Myocyte (in vitro differentiated cells): ENCODE data around the gene SRMS. TPM values are rescaled to one million over a fixed set of nuclear protein-coding genes. Genes with fewer than 3 reads are reported as not detected.
A peak's percentile ranks its signal among the peaks of the same experiment; 100 is the strongest.

Experiments
- DNase-seq: peaks from one replicate; pipeline ENCODE4 v3.0.0-alpha.2; 2012; ENCODE audit warnings: low read depth
- total RNA-seq: library from RNA; depleted of rRNA; stranded (reverse); fragments of >200 nt; gene quantifications from 2 replicates; pipeline ENCODE4 v1.2.3, GENCODE V29; 2014

The SRMS gene
- total RNA-seq, 1 donor from 2014 or later: not detected

- DNase-seq: no peak
These were observed 44.0 kb downstream of the SRMS start for GRCh38 chr20:63503524-63503923.

GRCh38 chr20:63502671-63503172 lies 44.8 kb downstream of the SRMS start:
- no peak for DNase-seq

DNA sequence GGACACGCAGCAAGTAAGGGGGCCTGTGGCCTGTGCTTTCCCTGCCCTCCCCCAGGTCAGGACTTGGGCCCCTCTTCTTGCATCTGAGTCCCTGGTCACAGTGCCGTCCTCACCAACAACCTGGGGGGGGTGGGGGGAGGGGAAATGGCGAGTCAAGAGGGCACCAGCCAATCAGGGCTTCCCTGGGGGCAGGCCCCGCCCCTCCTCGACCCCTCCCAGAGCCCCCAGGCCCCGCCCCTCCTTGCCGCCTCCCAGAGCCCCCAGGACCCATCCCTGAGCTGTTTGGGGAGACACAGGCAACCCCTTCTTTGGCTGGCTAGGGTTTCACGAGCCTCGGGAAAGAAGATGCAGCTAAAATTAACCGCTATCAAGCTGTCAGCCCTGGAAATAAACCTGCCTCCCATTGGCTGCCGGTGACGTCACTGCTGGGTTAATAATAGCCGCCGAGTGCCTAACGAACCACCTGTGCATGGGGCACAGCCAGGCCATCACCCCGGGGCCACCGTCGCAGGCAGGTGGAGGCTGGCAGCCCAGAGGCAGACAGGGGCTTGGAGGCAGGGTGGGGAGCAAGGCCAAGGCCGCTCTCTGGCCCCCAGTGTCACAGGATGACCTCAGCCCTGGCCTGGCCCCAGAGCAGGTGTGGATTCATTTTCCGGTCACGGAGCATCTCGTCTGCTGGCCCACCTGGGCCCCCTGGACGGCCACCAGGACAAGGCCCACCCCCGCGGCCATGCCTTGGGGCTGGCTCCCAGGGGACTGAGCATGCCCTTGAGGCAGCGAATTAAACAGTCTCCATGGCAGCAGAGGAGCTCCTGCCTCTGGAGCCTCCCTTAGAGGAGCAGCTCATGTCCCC lies 45.5 kb downstream of the SRMS start:
- peak; percentile 96 for DNase-seq

DNA sequence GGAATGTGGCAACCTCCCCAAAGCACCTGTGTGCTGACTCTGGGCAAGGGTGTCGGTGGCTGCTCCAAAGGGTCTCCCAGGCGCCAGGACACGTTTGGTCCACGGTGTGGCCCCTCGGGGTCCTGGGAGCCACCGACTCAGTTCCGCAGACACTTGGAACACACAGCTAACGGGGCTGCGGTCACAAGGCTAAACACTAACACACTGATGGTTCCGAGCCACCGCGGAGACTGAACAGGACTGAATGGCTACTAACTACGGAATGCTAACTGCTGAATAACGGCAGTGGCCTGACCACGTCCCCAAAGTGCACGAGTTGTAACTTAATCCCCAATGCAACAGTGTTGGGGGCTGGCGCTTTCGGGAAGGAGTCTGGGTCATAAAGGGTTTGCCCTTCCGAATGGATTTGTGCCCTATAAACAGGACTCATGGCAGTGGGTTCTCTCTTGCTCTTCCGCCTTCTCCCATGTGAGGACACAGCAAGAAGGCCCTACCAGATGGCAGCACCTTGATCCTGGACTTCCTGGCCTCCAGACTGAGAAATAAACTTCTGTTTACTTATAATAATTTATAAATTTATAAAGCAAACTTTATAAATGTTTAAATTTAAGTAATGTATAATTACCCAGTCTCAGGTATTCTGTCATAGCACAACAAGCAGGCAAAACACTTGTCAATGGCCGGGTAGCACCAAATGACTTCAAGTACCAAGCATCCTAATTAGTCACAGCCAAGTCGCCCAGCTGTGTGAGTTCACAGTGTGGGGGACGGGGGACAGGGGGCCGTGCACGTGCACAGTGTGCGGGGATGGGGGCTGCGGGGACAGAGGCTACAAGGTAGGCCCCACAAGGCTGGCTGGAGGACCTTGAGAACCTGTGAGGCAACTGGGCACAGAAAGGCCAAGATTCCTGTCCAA lies 46.4 kb downstream of the SRMS start:
- DNase-seq: peak; percentile 70

DNA sequence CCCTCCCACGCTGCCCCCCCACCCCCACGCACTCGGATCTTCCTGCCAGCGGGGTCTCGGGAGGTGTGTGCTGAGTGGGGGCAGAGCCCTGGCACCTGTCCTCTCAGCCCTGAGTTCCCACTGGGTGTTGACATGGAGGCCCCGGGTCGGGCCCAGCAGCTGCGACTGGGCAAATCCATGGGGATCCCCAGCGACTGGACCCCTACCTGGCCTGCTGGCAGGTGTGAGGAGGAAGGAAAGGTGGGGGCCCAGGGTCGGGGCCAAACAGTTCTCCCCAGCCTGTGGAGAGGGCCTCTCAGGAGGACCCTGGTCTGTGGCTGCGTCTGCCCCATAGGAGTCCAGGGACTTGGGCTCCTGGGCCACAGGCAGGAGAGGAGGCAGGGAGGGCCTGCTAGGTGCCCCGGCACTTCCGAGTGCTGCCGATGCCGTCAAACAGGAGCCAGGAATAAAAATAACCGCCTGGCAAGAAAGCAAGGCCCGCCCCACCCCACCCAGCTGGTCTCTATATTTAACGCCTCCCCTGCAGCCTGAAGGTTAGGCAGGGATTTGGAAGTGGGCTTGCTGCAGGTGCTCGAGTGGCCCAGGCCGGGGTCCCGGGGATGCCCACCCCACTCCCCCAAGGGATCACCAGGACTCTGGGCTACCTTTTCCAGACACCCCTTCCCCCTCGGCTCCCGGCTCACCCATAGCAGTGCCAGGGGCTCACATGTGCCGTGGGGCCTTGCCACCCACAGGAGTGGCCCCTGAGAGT lies 47.2 kb downstream of the SRMS start:
- DNase-seq: peak; percentile 55

DNA sequence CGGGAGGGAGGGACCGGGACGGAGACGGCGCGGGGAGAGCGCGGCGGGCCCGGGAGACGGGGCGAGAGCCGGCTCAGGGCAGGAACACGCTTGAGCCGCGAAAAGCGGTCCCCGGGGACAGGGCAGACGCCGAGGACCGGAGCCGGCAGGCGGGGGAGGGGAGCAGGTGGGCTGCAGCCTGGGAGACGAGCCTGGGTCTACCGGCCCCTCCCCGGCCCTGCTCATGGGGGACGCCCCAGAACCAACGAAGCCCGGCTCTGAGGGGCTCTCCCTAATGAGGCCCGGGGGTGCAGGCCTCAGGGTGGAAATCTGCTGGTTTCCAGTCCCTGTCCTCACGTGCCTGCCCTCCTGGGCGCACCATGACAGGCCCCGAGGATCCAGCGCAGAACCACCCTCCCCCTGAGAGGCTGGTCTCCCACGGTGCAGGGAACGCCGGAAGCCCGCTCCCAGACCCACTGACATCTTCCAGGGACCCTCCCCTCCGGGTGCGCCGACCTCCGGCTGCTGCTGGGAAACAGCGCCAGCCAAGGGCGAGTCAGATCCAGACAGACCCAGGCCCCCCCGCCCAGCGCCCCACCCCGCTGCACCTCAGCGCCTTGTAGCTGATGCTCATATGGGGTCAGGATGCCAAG lies 48.1 kb downstream of the SRMS start:
- DNase-seq: no peak

- DNase-seq: peak; percentile 45
These were observed 48.6 kb downstream of the SRMS start, which contains the start of gene EEF1A2 for GRCh38 chr20:63498960-63499337. Gene EEF1A2 (minus strand): TSS chr20:63499083. CDS start chr20:63497763, 1,320 bp downstream.

DNA sequence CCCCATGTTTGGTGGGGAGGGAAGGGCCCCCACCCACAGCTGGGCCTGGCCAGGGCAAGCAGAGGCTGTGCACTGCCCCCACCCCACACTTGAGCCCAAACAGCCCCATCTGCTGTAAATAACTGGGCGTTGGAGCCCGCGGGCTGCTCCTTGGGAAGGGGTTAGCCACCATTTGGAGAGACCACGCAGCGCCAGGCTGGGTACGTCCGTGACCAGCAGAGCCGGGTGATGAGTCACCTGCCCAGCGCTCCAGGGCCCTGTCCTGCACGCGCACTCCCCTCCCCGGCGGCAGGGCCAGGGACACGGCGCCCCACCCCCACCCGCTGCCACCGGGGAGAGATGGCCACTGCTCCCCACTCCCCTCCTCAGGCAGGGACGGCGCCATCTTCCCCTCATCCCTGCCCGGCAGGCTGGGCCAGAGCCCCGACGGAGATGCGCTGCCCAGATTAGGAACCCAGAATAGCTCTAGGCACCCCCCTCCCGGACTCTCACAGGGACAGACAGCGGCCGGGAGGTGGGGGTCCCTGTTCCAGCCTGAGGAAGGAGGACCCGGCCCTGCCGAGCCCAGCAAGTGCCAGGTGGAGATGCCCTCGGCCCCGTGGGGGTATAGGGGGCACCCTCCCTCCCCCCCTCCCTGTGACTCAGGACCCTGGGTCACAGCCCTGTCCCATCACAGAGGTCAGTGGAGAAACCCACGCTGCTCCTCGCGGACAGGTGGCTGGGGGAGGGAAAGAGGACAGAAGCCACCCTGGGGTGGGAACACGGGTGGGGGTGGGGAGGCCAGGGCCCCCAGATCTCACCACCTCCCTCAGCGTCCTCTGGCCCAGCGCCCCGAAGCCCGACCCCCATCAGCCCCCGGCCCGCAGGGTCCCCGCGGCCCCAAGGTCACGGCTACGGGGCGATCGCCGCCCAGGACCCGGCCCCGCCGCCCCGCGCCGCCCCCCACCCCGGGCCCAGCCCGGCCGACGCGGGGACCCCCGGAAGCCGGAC lies 49.3 kb downstream of the SRMS start:
- peak; percentile 87 for DNase-seq

DNA sequence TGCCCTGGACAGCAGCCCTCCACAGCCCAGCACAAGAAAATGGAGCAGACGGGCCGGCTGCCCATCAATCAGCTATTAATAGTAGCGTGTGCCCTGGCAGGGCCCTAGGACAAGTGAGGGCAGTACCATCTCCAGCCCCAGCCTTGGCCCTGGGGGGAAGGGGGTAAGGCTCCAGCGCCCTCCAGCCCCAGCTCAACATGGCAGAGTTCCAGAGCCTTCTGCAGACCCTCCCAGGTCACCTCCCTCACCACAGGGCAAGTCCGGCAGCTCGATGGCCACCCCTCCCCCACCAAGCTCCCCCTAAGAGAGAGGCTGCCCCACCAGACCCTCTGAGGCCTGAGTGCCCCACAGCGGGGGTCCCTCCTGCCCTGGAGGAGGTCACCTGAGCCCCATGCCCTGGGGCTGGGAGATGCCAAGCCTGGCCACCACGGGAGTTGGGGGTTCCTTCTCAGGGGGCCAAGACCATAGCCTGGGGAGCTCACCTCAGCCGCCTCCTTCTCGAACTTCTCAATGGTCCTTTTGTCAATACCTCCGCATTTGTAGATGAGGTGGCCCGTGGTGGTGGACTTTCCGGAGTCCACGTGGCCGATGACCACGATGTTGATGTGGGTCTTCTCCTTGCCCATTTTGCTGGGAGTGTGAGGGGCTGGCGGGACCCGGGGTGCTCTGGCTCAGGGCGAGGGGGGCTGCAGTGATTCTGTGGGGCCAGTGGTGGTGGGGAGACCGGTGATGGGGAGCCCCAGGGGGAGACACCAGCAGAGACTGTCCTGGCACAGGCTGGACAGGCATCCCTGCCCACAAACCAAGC lies 50.2 kb downstream of the SRMS start:
- DNase-seq: peak; percentile 29

DNA sequence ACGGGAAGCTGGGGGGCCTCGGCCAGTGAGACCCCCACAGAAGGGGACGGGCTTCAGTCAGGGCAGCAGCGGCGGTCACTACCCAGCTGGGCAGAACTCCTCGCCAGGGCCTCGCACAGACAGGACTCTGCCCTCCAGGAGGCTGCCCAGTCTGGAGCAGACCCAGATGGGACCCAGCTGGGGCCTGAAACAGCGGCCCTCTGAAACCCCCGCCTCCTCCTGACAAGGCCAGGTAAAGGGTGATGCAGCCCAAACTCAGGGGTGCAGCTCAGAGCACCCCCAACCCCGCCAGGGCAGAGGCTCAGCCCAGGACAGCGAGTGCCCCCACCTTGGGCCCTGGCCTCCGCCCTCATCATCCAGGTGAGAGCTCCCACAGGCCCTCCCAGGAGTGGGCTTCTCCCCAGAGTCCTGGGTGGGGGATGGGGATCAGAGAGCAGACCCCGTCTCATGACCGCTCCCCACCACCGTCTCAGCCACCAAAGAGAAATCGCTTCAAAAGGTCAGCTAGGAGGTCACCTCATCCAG lies 50.9 kb downstream of the SRMS start:
- DNase-seq: no peak

DNA sequence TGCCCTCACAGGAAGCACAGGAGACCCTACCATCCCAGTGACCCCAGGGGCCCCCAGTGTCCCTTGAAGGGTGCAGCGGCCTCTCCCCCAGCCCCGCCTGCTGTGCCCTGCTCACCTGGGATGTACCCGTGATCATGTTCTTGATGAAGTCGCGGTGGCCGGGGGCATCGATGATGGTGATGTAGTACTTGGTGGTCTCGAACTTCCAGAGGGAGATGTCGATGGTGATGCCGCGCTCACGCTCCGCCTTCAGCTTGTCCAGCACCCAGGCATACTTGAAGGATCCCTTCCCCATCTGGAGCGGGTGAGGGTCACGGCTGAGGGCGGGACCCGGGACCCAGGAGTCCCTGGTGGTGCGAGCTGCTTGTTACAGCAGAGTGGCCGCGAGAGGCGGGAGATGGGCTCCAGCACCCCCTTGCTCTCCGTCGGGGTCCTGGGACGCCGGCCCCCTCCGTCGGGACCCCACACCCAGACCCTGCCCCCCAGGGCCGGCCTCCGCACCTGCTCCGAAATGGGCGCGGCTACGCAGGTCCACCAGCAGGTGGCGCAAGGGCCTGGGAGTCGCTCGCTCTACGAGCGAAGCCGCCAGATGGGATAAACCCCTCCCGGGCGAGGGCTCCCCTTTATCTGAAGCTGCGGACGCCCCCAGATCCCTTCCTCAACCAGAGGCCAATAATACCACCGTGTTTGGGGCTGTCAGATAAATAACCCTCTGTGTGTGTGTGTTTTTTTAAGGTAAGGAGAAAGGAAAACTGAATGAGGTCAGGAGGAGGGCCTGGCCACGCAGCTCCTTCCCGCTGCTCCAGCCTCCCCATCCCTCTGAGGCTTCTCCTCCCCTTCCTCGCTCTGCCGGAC lies 51.6 kb downstream of the SRMS start:
- DNase-seq: peak; percentile 69

DNA sequence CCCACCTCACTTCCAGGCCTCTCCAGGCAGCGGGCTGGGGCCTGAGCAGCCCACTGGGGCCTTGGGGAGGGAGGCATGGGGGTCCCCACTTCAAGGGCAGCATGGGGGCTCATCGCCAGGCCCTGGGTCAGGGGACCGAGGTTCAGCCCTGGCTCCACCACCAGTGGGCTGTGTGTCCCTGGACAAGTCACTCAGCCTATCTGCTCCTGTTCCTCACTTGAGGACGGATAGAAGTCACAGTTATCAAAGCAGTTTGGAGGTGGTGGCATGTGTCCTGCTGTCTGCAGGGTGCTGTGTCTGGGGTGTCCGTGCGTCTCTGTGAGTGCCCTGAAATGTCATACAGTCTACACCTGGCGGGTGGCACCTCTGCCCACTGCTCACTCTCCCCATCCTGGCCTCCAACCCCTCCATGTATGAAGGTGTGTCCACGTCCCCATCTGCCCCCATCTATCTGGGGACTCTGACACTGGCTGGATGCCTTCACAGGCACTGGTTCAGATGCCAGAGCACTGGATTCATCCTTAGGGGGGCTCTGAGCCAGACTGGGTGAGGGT lies 52.3 kb downstream of the SRMS start:
- no peak for DNase-seq

GRCh38 chr20:63494420-63495166 lies 53.0 kb downstream of the SRMS start:
- no peak for DNase-seq

- no peak for DNase-seq
These were observed 53.5 kb downstream of the SRMS start for GRCh38 chr20:63494084-63494419.

GRCh38 chr20:63493563-63494020 lies 54.0 kb downstream of the SRMS start:
- DNase-seq: no peak

DNA sequence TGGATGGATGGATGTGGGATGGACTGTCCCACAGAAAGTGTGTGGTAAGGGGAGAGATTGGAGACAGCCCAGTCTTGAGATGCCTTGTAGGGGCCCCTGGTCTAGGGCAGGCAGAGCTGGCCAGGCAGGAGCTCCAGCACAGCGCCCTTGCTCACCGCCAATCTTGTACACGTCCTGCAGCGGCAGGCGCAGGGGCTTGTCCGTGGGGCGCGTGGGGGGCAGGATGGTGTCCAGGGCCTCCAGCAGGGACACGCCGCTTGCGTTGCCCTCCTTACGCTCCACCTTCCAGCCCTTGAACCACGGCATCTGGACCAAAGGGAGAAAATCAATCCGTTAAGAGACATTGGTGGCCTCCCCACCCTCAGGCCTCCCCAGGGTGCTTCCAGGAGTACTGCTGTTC lies 54.6 kb downstream of the SRMS start:
- no peak for DNase-seq
